ENCODE results near the gene HSPB2. TPM values are rescaled to one million over a fixed set of nuclear protein-coding genes. Genes with fewer than 3 reads are reported as not detected.

HSPB2 gene
- total RNA-seq, 1 experiment from 2014 or later = not detected

- no peaks in the 10 kb centered on the region for H3K9me2 ChIP-seq (ENCODE audit: insufficient read depth)
- H3K4me3 ChIP-seq (replicated peaks in 1 of 2; ENCODE audit: low read depth in 1 of 2, low read length in 2 of 2) = no peak overlapping the region
- H3K9ac ChIP-seq (ENCODE audit: low read length) = no peak overlapping the region
- DNase-seq (ENCODE audit: low read depth, low spot score) = no peak
- intact Hi-C loops (cut with micrococcal nuclease) = no loop called here
- H3K36me3 ChIP-seq (ENCODE audit: control insufficient read depth in 1 of 2, insufficient read depth in 2 of 2, low read length in 2 of 2) = no peaks in the 10 kb centered on the region
- ChIA-PET RAD21 (ENCODE audit: low non-redundant PET in 1 of 2, low total read pairs in 2 of 2, uncharacterized antibody in 2 of 2, unreplicated experiment in 2 of 2) (no interaction called here), CTCF (no interaction called here), POLR2A (no interaction called here)
- peaks cover 15 to 32% of the 10 kb centered on the region in 2 experiments for H3K4me1 ChIP-seq (ENCODE audit: control insufficient read depth in 1 of 2, insufficient read depth in 2 of 2, low read length in 2 of 2)
- H2AFZ ChIP-seq (ENCODE audit: low read depth, low read length, poor library complexity, severe bottlenecking) = no peak overlapping the region
- TF ChIP-seq ZBTB33 (IDR thresholded peaks at IDR 0.05; ENCODE audit: extremely low read depth, insufficient replicate concordance, low read length) (no peak), TCF7L2 (IDR thresholded peaks at IDR 0.05; ENCODE audit: borderline replicate concordance, extremely low read depth, insufficient read depth, insufficient read length) (no peak), SP1 (IDR thresholded peaks at IDR 0.05; ENCODE audit: low read depth) (no peak)
- H3K79me2 ChIP-seq (ENCODE audit: insufficient read depth, low read length) = no peaks in the 10 kb centered on the region
- BruUV-seq (replicated peaks) = no TSS peak
- H3K27me3 ChIP-seq (ENCODE audit: insufficient read depth, low read length) = no peaks in the 10 kb centered on the region
- no peaks in the 10 kb centered on the region for H3K9me3 ChIP-seq (ENCODE audit: control insufficient read depth in 1 of 2, insufficient read depth in 1 of 2, low read depth in 1 of 2, low read length in 2 of 2)
- no peak for ATAC-seq
- no peak overlapping the region for H3K4me2 ChIP-seq (ENCODE audit: low read length)
- no peaks in the 10 kb centered on the region for H4K20me1 ChIP-seq (ENCODE audit: insufficient read depth)
- no peak overlapping the region for H3K27ac ChIP-seq (ENCODE audit: low read depth, low read length)
Measured at GRCh38 chr11:111922803-111923202, 10.3 kb downstream of the HSPB2 start.

GRCh38 chr11:111923351-111923788, 10.8 kb downstream of the HSPB2 start:
- intact Hi-C loops (cut with micrococcal nuclease) = no loop called here
- POLR2A ChIA-PET = no interaction called here
- BruUV-seq (replicated peaks) = no TSS peak

More at GRCh38 chr11:111923351-111923788, 10.8 kb downstream of the HSPB2 start:
- Histone ChIP-seq H3K27ac (ENCODE audit: low read depth, low read length) (no peak overlapping the region), H4K20me1 (ENCODE audit: insufficient read depth) (no peaks in the 10 kb centered on the region), H2AFZ (ENCODE audit: low read depth, low read length, poor library complexity, severe bottlenecking) (no peak overlapping the region), H3K4me3 (replicated peaks in 1 of 2; ENCODE audit: low read depth in 1 of 2, low read length in 2 of 2) (no peak overlapping the region), H3K36me3 (ENCODE audit: control insufficient read depth in 1 of 2, insufficient read depth in 2 of 2, low read length in 2 of 2) (no peaks in the 10 kb centered on the region), H3K27me3 (ENCODE audit: insufficient read depth, low read length) (no peaks in the 10 kb centered on the region), H3K9ac (ENCODE audit: low read length) (no peak overlapping the region), H3K9me2 (ENCODE audit: insufficient read depth) (no peaks in the 10 kb centered on the region), H3K79me2 (ENCODE audit: insufficient read depth, low read length) (no peaks in the 10 kb centered on the region), H3K4me2 (ENCODE audit: low read length) (no peak overlapping the region), H3K9me3 (ENCODE audit: control insufficient read depth in 1 of 2, insufficient read depth in 1 of 2, low read depth in 1 of 2, low read length in 2 of 2) (no peaks in the 10 kb centered on the region), H3K4me1 (ENCODE audit: control insufficient read depth in 1 of 2, insufficient read depth in 2 of 2, low read length in 2 of 2) (peaks cover 12 to 28% of the 10 kb centered on the region in 2 experiments)
- ChIA-PET CTCF (no interaction called here), RAD21 (ENCODE audit: low non-redundant PET in 1 of 2, low total read pairs in 2 of 2, uncharacterized antibody in 2 of 2, unreplicated experiment in 2 of 2) (interaction anchor here in 1 of 2 experiments (0.5 kb wide), 1 partner anchor 53 kb away, joined by 6 read pairs; no protein-coding TSS in a partner anchor)
- TF ChIP-seq SP1 (IDR thresholded peaks at IDR 0.05; ENCODE audit: low read depth) = no peak
- TF ChIP-seq CBX3 (IDR thresholded peaks at IDR 0.05; ENCODE audit: low read depth) = no peak
- TF ChIP-seq JUND (IDR thresholded peaks at IDR 0.05) = no peak
- no peak for TF ChIP-seq MAX (IDR thresholded peaks at IDR 0.05)
- no peak for TF ChIP-seq FOSL1 (IDR thresholded peaks at IDR 0.05; ENCODE audit: low read depth)
- no peak for TF ChIP-seq ELF1 (IDR thresholded peaks at IDR 0.05; ENCODE audit: borderline replicate concordance, low read depth)
- no peak for TF ChIP-seq SRF (IDR thresholded peaks at IDR 0.05; ENCODE audit: low read depth)
- TF ChIP-seq EGR1 (IDR thresholded peaks at IDR 0.05; ENCODE audit: low read depth) = no peak
- TF ChIP-seq ZNF274 (IDR thresholded peaks at IDR 0.05; ENCODE audit: low read depth, low read length) = no peak
- no peak for TF ChIP-seq REST (IDR thresholded peaks at IDR 0.05; ENCODE audit: low read depth)
- TF ChIP-seq EZH2 (IDR thresholded peaks at IDR 0.05) = no peak
- TF ChIP-seq POLR2AphosphoS5 (IDR thresholded peaks at IDR 0.05; ENCODE audit: low read depth, low read length) = no peak
- DNase-seq (ENCODE audit: low read depth, low spot score) (no peak), ATAC-seq (no peak)
